NCI-H2227 (cell line): Measurements from ENCODE around the gene PODNL1.
"Not testable (repeated sequence)": the region's sequence is repeated elsewhere in the genome, so short reads cannot be mapped to it uniquely, and the experiment has no call there.

Experiments
- DNase-seq: peaks from one replicate; lab custom pipeline; 2025; ENCODE audit not compliant: unreplicated experiment; lab: John Stamatoyannopoulos, UW

Gene PODNL1

DNA sequence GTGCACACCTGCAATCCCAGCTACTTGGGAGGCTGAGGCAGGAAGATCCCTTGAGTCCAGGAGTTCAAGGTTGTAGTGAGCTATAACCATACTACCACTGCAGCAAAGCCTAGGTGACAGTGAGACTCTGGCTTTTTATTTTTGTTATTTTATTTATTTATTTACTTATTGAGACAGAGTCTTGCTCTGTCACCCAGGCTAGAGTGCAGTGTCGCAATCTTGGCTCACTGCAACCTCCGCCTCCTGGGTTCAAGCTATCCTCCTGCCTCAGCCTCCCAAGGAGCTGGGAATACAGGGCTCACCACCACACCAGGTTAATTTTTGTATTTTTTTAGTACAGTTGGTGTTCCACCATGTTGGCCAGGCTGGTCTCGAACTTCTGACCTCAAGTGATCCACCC is 35.3 kb upstream of the PODNL1 start:
- not testable (repeated sequence) for DNase-seq

DNA sequence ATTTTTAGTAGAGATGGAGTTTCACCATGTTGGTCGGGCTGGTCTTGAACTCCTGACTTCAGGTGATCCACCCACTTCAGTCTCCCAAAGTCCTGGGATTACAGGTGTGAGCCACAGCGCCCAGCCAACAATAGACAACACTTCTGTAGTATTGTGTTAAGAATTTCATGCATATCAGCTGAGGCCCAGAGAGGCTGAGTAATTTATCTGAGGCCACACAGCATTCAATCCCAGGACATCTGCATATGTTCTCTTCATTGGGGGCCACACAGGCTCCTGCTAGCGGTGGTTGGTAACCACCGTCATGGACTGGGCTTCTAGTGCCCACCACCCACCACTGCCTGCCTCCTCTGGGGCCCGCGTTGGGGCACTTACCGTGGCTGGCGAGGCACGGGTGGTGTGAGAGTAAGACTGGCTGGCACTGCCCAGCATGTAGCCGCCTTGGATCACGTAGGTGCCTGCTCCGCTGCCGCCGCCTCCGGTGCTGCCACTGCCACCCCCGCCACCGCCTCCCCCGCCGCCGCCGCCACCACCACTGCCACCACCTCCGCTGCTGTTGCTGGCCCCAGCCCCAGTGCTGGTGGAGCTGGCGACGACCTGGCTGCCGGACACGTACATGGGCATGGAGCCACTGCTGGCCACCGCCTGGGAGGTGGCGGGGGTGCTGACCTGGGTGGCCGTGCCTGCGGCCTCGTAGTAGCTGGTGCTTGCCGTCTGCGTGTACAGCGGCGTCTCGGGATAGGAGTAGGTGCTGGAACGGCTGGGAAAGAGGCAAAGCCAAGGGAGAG is 34.3 kb upstream of the PODNL1 start:
- no peak for DNase-seq

GRCh38 chr19:13971868-13972267 is 33.7 kb upstream of the PODNL1 start:
- not testable (repeated sequence) for DNase-seq

DNA sequence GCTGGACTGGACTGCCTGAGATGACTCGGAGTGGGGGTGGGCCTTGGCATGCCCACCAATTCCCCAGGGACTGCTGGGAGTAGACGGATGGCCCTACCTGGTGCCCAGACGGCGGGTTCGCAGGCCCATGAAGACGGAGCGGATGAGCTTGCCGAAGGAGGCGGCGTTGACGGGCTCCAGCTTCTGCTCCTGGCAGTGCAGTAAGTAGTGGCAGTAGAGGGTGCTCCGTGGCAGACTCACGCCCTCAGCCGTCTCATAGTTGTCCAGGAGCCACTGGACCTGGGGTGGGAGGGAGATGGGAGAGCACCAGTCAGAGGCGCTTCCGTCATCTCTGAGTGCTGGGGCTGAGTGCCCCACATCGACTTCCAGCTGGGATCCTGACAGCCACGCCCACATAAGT is 31.7 kb upstream of the PODNL1 start:
- no peak for DNase-seq

- DNase-seq: no peak
Measured at GRCh38 chr19:13968999-13969398, 30.8 kb upstream of the PODNL1 start.

DNA sequence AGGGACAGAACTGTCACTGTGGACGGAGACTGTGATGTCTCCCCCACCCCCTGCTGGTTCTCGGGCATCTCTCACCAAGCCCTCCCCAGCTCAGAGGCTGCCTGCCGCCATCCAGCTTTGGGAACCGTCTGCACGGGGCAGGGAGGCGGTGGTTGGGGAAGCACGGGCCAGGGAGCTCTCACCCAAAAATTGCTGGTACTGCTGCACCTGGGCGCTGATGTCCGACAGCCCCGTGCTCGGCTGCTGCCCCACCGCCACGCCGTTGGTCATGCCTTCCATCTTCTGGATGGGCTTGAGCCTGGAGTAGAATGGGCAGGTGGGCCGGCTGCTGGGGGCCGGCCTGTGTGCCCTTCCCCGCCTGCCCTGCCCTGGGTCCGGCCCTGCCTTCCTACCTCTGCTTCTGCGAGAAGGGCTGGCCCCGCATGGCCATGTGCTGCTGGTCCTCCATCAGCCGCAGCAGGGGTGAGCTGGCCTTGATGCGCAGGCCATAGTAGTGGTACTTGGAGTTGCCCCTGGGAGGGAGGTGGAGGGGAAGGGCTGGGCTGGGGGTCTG is 30.2 kb upstream of the PODNL1 start:
- DNase-seq: no peak

DNA sequence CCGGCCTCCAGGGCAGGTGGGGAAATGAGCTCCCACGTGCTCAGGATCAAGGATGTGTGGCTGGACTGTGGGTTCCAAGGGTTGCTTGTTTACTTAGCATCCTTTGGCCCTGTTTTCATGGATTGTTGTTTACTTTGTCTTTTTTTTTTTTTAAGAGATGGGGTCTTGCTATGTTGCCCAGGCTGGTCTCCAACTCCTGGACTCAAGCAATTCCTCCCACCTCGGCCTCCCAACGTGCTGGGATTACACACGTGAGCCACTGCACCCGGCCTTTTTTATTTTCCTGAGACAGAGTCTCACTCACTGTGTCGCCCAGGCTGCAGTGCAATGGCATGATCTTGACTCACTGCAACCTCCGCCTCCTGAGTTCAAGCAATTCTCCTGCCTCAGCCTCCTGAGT is 29.0 kb upstream of the PODNL1 start:
- DNase-seq: not testable (repeated sequence)

DNA sequence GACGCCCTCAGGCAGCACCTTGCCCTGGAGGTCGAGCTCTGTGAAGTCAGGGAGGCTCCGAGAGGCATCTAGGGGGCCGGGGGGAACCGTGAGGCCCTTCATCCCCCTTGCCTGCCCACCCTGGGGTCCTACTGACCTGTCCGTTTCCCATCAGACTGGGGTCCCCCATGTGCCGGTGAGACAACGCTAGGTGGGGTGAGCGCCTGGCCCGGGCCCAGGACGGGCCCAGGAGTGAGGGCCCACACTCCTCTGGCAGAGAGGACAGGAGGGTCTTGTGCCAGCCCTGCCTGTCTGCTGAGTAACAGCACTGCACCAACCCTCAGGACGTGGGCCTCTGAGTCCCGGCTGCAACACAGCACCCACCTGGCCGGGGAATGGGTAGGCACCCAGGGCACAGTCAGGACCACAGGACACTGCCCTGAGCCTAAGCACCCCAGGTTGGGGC is 28.5 kb upstream of the PODNL1 start:
- DNase-seq: no peak

- DNase-seq: no peak
Measured at GRCh38 chr19:13965926-13966683, 27.9 kb upstream of the PODNL1 start.

DNA sequence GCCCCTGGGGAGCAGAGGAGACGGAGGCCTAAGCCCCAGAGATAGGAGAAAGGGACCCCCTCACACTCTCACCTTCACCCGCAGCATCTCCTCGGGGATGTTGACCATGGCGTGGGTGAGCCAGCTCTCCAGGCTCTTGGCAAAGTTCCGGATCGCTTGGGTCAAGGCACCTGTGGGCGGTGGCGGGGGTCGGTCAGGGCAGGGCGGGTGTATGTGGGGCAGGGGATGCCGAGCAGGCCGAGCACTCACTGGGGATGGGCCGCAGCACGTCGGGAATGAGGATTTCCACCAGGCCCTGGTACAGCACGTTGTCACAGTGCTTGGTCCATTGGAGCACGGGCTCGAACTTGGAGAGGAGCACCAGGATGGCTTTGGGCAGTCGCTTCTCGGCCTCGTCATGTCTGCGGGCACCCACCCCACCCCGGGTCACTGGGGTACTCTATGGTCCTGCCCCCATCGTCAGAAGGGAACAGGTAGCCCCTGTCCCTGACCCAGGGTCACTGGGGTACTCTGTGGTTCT is 27.2 kb upstream of the PODNL1 start:
- DNase-seq: no peak

GRCh38 chr19:13964776-13965175 is 26.6 kb upstream of the PODNL1 start:
- DNase-seq: no peak

GRCh38 chr19:13963603-13964105 is 25.4 kb upstream of the PODNL1 start:
- no peak for DNase-seq

- DNase-seq: no peak
Measured at GRCh38 chr19:13962699-13963602, 24.7 kb upstream of the PODNL1 start.

GRCh38 chr19:13961826-13962698 is 23.8 kb upstream of the PODNL1 start:
- no peak for DNase-seq

DNA sequence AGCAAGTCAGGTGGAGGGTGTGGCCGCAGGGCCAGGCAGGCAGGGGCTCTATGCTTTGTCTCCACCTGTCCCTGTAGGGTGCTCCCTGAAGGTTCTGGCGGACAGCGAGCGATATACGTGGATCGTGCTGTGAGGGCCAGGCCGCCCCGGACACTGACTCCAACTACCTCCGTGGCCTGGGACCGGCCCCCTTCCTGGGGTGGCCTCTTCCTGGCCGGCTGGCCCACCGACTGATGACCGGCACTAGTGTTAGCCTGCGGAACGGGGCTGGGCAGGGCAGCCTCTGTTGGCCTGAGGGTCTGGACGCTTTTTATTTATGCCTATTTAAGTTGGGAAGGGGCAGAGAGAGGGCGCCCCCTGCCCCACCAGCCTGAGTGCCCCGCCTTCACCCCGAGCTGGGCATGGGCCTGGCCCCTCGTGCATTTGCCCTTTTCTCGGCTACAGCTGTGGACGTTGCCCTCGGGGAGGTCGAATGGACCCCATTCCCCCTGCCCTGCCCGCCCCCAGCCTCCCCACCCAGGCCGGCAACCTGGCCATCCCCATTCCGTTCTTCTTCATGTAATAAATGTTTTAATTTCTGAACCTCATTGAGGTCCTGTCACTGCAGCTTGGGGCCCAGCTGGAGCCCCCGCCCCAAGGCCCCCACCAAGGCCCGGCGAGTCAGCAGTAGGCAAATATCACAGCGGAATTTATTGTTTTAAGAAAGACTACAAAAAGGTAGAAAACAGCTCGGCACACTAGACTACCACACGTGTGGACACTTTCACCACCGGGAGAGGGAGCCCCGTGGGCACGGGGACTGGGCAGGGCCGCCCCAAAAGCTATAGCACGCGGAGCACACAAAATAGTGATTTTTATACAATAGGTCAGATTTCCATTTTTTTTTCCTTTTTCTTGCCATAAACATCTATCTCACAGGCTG is 22.9 kb upstream of the PODNL1 start:
- no peak for DNase-seq

GRCh38 chr19:13959962-13960862 is 22.0 kb upstream of the PODNL1 start:
- DNase-seq: no peak

GRCh38 chr19:13959141-13959961 is 21.1 kb upstream of the PODNL1 start:
- no peak for DNase-seq
